Stimulated activated effector memory CD8-positive, alpha-beta T cell treated with anti-CD3 and anti-CD28 coated beads, Interleukin-12 subunit alpha, Interleukin-12 subunit beta, amount 100 ng/mL, for 72 hours (primary cell): Measurements from ENCODE around the gene PSKH1.

Experiments
- ATAC-seq: fragments of 150-1000 bp; cut with Tn5 transposase; 2 replicates; pipeline ENCODE4 v1.10.0; 2021
- DNase-seq, 2 donors: peaks; one replicate each; pipeline ENCODE4 v3.0.0; 2021 to 2022; ENCODE audit warnings: low spot score in 2 of 2
- H3K27ac Mint-ChIP-seq: one replicate; pipeline ENCODE4 v1.8.0; 2022; ENCODE audit warnings: mild to moderate bottlenecking, mixed read lengths
- H3K36me3 Mint-ChIP-seq: one replicate; pipeline ENCODE4 v1.8.0; 2022; ENCODE audit warnings: mild to moderate bottlenecking, mixed read lengths
- H3K4me1 Mint-ChIP-seq: one replicate; pipeline ENCODE4 v1.8.0; 2022; ENCODE audit warnings: mixed read lengths
- H3K4me3 Mint-ChIP-seq: one replicate; pipeline ENCODE4 v1.8.0; 2022; ENCODE audit warnings: mild to moderate bottlenecking, mixed read lengths
- H3K9me3 Mint-ChIP-seq: one replicate; pipeline ENCODE4 v1.8.0; 2022; ENCODE audit warnings: mixed read lengths

PSKH1 gene

DNA sequence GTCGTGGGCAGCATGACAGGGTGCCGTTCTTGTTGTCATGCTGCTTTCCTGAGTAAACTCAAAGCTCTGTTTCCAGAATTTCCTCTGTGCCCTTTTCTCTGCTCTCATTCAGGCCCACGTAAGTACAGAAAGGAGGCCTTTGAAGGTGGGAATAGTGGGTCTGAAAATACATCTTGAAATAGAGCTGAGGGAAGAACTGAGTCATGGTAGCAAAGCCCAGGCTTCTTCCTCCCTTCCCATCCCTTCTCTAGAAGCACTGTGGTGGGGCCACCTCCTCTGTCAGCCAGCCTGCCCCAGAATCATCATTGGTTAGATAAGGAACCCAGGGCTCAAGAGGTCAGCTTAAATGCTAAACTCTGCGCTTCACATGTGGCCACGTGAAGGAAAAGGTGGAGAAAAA lies 29.2 kb downstream of the PSKH1 start:
- H3K4me1 Mint-ChIP-seq, result peaks cover 21% of the 10 kb centered on the region
- peak overlapping the region; percentile 94 for H3K27ac Mint-ChIP-seq
- no peak overlapping the region for H3K4me3 Mint-ChIP-seq
- H3K9me3 Mint-ChIP-seq, result no peaks in the 10 kb centered on the region
- ATAC-seq (no peak), DNase-seq (no peak)
- peaks cover 7% of the 10 kb centered on the region for H3K36me3 Mint-ChIP-seq

DNA sequence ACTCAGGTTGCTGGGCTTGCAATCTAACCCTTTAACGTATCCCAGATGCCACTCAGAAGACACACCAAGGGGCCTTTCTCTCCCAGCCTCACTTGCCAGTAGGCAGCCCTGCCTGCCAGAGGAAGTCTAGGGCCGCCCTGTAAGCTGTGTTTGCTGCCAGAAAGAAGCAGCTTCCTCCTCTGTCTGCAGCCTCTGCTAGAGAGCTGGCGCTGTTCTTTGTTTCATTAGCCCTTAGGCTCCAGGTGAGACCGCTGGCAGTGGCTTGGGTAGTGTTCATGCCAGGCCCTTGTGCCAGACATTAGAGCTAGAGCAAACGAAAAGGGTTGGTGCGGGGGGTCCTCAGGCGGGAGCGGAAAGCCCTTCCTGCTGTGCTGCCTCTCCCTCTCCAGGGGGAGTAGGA lies 29.7 kb downstream of the PSKH1 start:
- Mint-ChIP-seq H3K27ac (peak overlapping the region; percentile 94), H3K4me1 (peaks cover 16% of the 10 kb centered on the region), H3K36me3 (peaks cover 12% of the 10 kb centered on the region), H3K4me3 (no peak overlapping the region), H3K9me3 (no peaks in the 10 kb centered on the region)
- DNase-seq (no peak), ATAC-seq (no peak)

DNA sequence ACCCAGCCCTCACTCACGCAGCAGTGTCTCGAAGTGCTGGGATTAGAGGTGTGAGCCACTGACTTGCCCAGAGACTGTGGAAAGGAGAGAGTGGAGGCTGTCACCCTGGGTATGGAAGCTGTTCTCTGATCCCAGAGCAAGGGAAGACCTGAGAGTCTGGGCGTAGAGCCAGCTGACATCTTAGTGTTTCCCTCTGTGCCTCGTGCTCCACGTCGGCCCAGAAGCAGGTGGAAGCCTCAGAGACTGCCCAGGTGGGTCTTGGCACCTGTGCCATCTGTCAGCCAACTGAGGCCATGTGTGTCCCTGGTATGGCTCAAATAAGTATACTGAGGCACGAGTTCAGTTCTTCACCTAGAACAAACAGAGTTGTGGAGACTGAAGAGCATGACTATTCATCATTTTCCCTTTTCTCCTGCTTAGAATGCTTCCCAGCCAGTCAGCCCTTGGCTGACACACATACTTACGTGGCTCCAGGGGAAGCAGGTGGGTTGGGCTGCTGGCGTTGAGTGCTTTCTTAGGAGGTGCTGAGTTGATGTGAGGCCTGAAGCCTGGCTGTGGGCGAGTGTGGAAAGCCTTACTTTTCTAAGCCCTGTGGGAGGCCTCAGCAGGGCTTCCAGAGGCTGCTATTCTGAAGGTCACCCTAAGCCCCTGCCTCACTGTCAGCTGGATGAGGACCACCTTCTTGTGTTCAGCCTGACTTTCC lies 30.5 kb downstream of the PSKH1 start:
- Mint-ChIP-seq H3K4me1 (peaks cover 17% of the 10 kb centered on the region), H3K36me3 (peaks cover 21% of the 10 kb centered on the region), H3K9me3 (no peaks in the 10 kb centered on the region), H3K4me3 (no peak overlapping the region), H3K27ac (peak overlapping the region; percentile 94)
- DNase-seq, result no peak
- no peak for ATAC-seq

DNA sequence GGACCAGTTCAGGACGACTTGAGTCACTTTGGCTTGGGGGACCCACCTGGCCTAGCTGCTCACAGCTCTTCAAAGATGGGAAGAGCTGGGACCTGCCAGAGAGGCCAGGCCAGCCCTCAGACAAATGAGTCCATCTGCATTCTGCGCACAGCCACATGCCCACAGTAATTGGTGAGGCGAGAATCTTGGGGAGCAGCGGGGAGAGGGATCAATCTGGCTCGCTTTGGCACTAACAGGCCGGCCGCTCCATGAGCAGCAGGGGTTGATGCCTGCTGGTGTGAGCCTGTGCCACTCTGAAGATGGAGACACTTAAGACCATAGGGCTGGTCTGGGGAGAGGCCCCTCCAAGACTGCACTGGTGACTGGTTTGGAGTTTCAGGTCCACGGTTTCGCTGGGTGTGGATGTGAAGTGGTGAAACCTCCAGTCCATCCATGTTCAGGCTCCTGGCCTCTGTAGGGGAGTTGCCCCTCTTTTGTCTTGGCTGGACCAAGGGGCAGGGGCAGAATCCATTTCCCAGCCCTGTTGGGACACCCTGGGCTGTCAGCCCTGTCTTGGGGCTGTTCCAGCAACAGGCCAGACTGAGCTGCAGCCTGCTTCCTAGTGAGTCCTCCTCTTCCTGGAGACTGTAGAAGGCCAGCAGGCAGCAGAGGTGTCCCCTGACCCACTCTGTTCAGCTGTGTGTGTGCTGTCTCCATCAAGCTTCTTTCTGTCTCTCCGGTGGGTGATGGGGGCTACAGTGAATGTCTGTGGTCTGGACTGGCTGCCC lies 31.3 kb downstream of the PSKH1 start:
- peak overlapping the region; percentile 94 for H3K27ac Mint-ChIP-seq
- peaks cover 24% of the 10 kb centered on the region for H3K36me3 Mint-ChIP-seq
- H3K4me1 Mint-ChIP-seq, result peaks cover 19% of the 10 kb centered on the region
- ATAC-seq, result no peak
- H3K4me3 Mint-ChIP-seq, result no peak overlapping the region
- no peaks in the 10 kb centered on the region for H3K9me3 Mint-ChIP-seq
- DNase-seq, result no peak

DNA sequence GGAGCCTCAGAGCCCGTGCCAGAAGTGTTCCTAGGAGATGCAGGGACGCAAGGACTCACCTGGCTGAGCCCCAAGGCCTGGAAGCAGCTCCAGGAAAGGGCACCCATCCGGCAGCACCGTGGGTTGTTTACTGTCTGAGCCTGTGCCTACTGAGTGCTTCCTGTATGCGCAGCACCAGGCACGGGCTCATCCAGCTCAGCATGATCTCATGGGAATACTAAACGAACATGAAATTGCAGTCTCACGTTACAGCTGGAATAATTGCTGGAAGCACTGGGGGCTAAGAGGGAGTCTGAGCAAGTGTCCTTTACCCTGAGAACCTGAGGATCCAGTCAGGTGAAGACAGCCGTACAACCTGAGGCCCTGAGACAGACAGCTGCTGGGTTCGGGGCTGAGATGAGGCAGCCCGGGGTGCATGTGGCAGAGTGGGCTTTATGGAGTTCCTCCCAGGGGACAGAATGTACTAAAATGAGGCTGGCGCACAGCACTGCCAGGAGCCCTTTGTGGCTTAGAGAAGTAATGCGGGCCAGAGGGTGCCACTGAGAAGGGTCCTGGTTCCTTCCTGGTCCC lies 33.2 kb downstream of the PSKH1 start:
- peaks cover 39% of the 10 kb centered on the region for H3K36me3 Mint-ChIP-seq
- no peaks in the 10 kb centered on the region for H3K9me3 Mint-ChIP-seq
- DNase-seq (no peak), ATAC-seq (no peak)
- peak overlapping the region; percentile 86 for H3K27ac Mint-ChIP-seq
- peaks cover 19% of the 10 kb centered on the region for H3K4me1 Mint-ChIP-seq
- no peak overlapping the region for H3K4me3 Mint-ChIP-seq

DNA sequence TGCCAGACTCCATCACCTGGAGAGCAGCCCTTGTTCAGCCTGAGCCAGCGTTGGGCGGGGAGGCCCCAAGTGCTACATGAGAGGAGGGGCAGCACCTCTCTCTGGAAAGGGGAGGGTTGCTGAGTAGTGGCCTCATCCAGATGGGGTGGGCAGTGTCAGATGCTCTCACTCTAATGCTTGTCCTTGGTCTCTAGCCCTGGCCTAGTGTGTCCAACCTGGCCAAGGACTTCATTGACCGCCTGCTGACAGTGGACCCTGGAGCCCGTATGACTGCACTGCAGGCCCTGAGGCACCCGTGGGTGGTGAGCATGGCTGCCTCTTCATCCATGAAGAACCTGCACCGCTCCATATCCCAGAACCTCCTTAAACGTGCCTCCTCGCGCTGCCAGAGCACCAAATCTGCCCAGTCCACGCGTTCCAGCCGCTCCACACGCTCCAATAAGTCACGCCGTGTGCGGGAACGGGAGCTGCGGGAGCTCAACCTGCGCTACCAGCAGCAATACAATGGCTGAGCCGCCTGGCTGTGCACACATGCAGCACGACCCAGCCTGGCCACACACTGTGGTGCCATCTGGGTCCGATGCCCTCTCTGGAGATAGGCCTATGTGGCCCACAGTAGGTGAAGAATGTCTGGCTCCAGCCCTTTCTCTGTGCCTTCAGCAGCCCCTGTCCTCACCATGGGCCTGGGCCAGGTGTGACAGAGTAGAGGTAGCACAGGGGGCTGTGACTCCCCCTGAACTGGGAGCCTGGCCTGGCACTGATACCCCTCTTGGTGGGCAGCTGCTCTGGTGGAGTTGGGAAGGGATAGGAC lies 34.3 kb downstream of the PSKH1 start:
- Mint-ChIP-seq H3K36me3 (peaks cover 43% of the 10 kb centered on the region), H3K4me3 (no peak overlapping the region), H3K9me3 (no peaks in the 10 kb centered on the region), H3K27ac (peak overlapping the region; percentile 86), H3K4me1 (peaks cover 12% of the 10 kb centered on the region)
- ATAC-seq (no peak), DNase-seq (no peak)

DNA sequence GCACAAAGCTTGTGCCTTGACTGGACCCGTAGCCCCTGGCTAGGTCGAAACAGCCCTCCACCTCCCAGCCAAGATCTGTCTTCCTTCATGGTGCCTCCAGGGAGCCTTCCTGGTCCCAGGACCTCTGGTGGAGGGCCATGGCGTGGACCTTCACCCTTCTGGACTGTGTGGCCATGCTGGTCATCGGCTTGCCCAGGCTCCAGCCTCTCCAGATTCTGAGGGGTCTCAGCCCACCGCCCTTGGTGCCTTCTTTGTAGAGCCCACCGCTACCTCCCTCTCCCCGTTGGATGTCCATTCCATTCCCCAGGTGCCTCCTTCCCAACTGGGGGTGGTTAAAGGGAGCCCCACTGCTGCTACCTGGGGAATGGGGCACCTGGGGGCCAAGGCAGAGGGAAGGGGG lies 35.1 kb downstream of the PSKH1 start:
- no peak overlapping the region for H3K4me3 Mint-ChIP-seq
- peaks cover 51% of the 10 kb centered on the region for H3K36me3 Mint-ChIP-seq
- no peaks in the 10 kb centered on the region for H3K9me3 Mint-ChIP-seq
- ATAC-seq (no peak), DNase-seq (no peak)
- peaks cover 9% of the 10 kb centered on the region for H3K4me1 Mint-ChIP-seq
- peak overlapping the region; percentile 92 for H3K27ac Mint-ChIP-seq

DNA sequence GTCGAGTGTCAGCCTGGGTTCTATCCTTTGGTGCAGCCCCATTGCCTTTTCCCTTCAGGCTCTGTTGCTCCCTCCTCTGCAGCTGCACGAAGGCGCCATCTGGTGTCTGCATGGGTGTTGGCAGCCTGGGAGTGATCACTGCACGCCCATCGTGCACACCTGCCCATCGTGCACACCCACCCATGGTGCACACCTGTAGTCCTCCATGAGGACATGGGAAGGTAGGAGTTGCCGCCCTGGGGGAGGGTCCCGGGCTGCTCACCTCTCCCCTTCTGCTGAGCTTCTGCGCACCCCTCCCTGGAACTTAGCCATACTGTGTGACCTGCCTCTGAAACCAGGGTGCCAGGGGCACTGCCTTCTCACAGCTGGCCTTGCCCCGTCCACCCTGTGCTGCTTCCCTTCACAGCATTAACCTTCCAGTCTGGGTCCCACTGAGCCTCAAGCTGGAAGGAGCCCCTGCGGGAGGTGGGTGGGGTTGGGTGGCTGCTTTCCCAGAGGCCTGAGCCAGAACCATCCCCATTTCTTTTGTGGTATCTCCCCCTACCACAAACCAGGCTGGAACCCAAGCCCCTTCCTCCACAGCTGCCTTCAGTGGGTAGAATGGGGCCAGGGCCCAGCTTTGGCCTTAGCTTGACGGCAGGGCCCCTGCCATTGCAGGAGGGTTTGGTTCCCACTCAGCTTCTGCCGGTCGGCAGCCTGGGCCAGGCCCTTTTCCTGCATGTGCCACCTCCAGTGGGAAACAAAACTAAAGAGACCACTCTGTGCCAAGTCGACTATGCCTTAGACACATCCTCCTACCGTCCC lies 35.7 kb downstream of the PSKH1 start:
- Mint-ChIP-seq H3K27ac (peak overlapping the region; percentile 92), H3K9me3 (no peaks in the 10 kb centered on the region), H3K36me3 (peaks cover 57% of the 10 kb centered on the region), H3K4me1 (peaks cover 11% of the 10 kb centered on the region), H3K4me3 (no peak overlapping the region)
- DNase-seq (peak; percentile 64 to 87), ATAC-seq (peak; percentile 81)

DNA sequence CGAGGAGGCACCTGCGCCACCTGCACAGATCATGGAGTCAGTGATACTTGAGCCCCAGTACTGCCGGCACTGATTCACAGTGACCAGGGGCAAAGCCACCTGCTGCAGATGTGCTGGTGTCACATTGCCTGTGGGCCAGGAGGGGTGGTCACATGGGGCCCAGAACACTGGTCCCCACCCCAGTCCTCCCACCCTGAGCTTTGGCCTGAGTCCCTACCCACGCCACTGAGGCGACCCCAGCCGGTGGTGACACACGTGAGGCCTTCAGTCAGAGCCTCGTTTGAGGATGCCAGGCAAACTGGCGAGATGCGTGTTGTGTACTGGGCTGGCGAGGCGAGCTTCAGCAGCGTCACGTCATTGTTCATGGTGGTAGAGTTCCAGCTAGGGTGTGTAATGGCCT lies 37.1 kb downstream of the PSKH1 start:
- ATAC-seq (no peak), DNase-seq (no peak)
- Mint-ChIP-seq H3K4me1 (peaks cover 24% of the 10 kb centered on the region), H3K36me3 (peaks cover 71% of the 10 kb centered on the region), H3K27ac (peak overlapping the region; percentile 79), H3K9me3 (no peaks in the 10 kb centered on the region), H3K4me3 (no peak overlapping the region)

DNA sequence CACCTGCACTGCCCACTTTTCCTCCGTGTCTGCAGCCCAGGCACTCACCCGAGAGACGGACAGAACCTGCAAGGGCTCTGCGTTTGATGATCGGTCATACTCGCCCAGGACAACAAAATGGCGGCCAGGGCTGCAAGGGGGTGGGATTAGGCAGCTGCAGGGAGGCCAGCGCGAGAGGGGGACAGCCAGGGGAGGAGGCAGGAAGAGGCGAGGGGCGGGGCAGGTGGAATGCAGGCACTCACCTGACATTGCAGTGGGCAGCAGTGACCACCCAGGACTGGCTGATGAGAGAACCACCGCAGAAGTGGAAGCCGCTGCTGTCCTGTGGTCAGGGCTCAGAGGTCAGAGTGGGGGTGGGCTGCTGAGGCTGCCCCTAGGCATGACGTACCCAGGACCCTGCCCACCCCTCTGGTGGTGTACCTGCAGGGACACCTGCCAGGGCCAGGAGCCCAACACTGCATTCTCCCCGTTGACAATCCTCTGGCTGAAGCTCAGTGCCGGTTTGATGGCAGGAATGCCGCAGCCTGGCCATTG lies 37.7 kb downstream of the PSKH1 start:
- no peak for DNase-seq
- no peaks in the 10 kb centered on the region for H3K9me3 Mint-ChIP-seq
- peaks cover 29% of the 10 kb centered on the region for H3K4me1 Mint-ChIP-seq
- no peak for ATAC-seq
- H3K4me3 Mint-ChIP-seq, result no peak overlapping the region
- H3K36me3 Mint-ChIP-seq, result peaks cover 77% of the 10 kb centered on the region
- H3K27ac Mint-ChIP-seq, result peak overlapping the region; percentile 79

DNA sequence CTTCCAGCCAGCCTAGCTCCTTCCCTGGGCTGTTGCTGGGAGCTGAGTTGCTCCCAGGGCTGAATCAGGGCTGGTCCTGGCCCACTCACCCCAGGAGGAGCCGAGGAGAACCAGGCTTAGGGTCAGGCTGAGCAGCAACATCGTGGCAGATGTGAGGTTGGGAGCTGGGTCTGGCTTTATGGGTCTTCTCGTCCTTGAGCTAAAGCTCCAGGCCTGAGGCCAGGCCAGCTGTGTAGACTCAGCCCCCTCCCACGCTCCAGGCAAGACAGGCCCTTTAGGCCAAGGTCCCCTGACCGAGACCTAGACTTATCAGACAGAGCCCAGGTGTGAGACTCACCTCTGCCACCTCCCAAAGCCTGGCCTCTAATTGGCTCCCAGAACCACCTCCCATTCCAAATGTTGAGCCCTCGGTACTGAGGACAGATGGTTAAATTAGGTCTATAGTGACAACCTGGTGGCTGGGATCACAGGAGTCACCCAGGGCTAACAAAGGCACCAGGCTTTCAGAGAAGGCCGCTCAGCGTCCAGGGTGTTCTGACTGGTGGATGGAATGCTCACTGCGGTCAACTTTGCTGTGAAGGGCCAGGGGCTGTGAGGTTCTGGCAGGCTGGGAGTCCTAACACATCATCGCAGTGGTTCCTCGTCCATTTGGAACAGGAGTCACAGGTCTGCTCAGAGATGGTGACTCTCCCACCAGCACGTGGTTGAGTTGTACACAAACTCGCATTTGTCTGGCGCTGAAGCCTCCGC lies 38.8 kb downstream of the PSKH1 start, which contains the start of gene CTRL:
Gene CTRL, minus strand, starts transcription at position 151 of the 750 bp plus-strand sequence. Its CDS starts 10 bp downstream, at position 141.
- ATAC-seq, result no peak
- Mint-ChIP-seq H3K27ac (peak within 1 kb of the TSS; percentile 79), H3K9me3 (no peaks in the 10 kb centered on the region), H3K4me1 (peaks cover 35% of the 10 kb centered on the region), H3K4me3 (no peak within 1 kb of the TSS), H3K36me3 (peaks cover 88% of the 10 kb centered on the region)
- DNase-seq, result no peak

DNA sequence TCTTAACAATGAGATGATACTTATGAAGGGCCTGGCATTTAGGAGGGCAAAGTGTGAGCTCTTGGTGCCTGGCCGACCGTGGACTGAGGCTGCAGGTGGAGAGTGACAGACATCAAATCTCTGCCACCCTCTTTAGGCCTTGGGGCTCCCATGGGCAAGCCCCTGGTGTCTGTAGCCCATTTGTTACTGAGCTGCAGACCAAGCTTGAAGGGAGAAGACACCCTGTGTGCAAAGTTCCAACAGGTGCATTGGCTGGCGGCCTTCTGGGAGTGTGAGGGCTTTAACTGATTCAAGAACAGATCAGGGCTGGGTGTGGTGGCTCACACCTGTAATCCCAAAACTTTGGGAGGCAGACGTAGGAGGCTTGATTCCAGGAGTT lies 39.4 kb downstream of the PSKH1 start:
- Mint-ChIP-seq H3K27ac (peak overlapping the region; percentile 79), H3K4me3 (no peak overlapping the region), H3K4me1 (peaks cover 41% of the 10 kb centered on the region), H3K36me3 (peaks cover 91% of the 10 kb centered on the region), H3K9me3 (no peaks in the 10 kb centered on the region)
- ATAC-seq, result no peak
- DNase-seq, result no peak

DNA sequence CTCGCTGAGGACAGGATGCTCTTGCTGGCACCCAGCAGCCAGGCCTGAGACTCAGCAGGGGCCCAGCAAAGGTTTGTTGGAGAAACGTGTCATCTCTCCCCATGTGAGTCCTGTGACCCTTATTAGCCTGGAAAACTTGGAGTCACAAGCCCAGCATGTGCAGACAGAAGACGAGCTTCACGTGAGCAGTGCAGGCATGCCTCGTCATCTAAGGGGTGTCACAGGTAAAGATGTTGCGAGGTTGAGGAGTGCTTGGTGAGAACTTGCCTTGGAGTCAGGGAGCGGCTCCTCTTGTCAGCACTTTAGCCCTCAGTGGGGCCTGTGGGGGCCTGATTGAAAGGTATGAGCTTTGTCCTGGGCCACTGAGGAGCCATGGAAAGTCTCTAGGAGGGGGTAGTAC lies 40.8 kb downstream of the PSKH1 start:
- Mint-ChIP-seq H3K36me3 (peaks cover 85% of the 10 kb centered on the region), H3K4me3 (peak overlapping the region; percentile 100), H3K4me1 (peaks cover 33% of the 10 kb centered on the region), H3K27ac (peak overlapping the region; percentile 80), H3K9me3 (no peaks in the 10 kb centered on the region)
- DNase-seq, result no peak
- no peak for ATAC-seq
